Cardiac muscle cell (in vitro differentiated cells and primary cell): ENCODE data around the gene COPE. TPM values are rescaled to one million over a fixed set of nuclear protein-coding genes. Genes with fewer than 3 reads are reported as not detected.

Source experiments
- DNase-seq, 2 donors: peaks; one replicate each; pipeline versions ENCODE4 v3.0.0 to v3.0.0-alpha.2; 2010 to 2017; ENCODE audit warnings: low read depth in 1 of 2, low spot score in 1 of 2
- H3K27ac ChIP-seq: fragments of 200-600 bp; sonication (generic); 2 replicates; pipeline ENCODE4 v1.5.1; 2016
- H3K27me3 ChIP-seq: fragments of 200-600 bp; sonication (generic); 2 replicates; pipeline ENCODE4 v1.6.0; 2016; ENCODE audit warnings: control low read depth
- H3K36me3 ChIP-seq: fragments of 200-600 bp; sonication (generic); 2 replicates; pipeline ENCODE4 v1.5.1; 2016; ENCODE audit warnings: control low read depth
- H3K4me1 ChIP-seq: fragments of 200-600 bp; sonication (generic); 2 replicates; pipeline ENCODE4 v1.8.1; 2017; ENCODE audit warnings: low read depth, mild to moderate bottlenecking, mixed run types
- H3K4me3 ChIP-seq: fragments of 200-600 bp; sonication (generic); 2 replicates; pipeline ENCODE4 v1.5.1; 2016; ENCODE audit warnings: mild to moderate bottlenecking
- H3K9me3 ChIP-seq: fragments of 200-600 bp; sonication (generic); 2 replicates; pipeline ENCODE4 v1.5.1; 2017; ENCODE audit warnings: low read depth, mild to moderate bottlenecking, control low read depth
- CTCF ChIP-seq: IDR thresholded peaks from 2 replicates; pipeline ENCODE4 v1.5.1; 2012; ENCODE audit warnings: low read depth, mild to moderate bottlenecking, low read length
- polyA plus RNA-seq: library from polyadenylated mRNA; unstranded; fragments of >200 nt; fragmentation: Nextera tagmentation; extraction: Ambion mirVana; gene quantifications from 2 replicates; pipeline ENCODE4 v1.2.1, GENCODE V29; 2016
- total RNA-seq: library from RNA; depleted of rRNA; stranded (reverse); fragments of >200 nt; gene quantifications from 2 replicates; pipeline ENCODE4 v1.2.3, GENCODE V29; 2016

Gene COPE
- total and polyA plus RNA-seq, 2 experiments from 2014 or later = 306 to 523 TPM

DNA sequence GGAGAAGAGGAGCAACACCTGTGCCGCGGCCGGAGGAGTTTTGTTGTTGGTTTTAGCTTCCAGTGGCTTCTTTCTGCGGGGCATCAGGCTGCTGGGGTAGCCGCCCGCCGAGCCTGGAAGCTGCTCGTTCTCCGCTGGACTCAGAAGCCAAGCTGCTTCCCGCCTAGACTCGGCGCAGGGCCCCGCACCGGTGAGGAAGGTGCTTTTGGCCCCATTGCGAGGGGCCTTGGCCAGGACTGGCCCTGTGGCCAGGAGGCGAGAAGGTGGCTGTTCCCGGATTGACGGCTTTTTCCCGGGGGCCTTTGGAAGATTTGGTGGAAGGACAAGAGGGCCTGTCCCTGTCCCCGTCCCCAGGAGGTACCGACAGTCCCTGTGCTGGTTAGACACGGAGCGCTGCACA, 52.0 kb downstream of the COPE start:
- Histone ChIP-seq H3K27ac (no peak overlapping the region), H3K4me3 (no peak overlapping the region), H3K36me3 (peaks cover 29% of the 10 kb centered on the region), H3K4me1 (peaks cover 5% of the 10 kb centered on the region), H3K9me3 (no peaks in the 10 kb centered on the region), H3K27me3 (no peaks in the 10 kb centered on the region)
- DNase-seq = no peak
- no peak for TF ChIP-seq CTCF

- H3K9me3 ChIP-seq = no peaks in the 10 kb centered on the region
- no peak overlapping the region for H3K4me3 ChIP-seq
- H3K36me3 ChIP-seq = peaks cover 34% of the 10 kb centered on the region
- no peaks in the 10 kb centered on the region for H3K27me3 ChIP-seq
- no peak for DNase-seq
- no peak for TF ChIP-seq CTCF
- peaks cover 5% of the 10 kb centered on the region for H3K4me1 ChIP-seq
- no peak overlapping the region for H3K27ac ChIP-seq
Measured at GRCh38 chr19:18866800-18867123, 52.4 kb downstream of the COPE start.

DNA sequence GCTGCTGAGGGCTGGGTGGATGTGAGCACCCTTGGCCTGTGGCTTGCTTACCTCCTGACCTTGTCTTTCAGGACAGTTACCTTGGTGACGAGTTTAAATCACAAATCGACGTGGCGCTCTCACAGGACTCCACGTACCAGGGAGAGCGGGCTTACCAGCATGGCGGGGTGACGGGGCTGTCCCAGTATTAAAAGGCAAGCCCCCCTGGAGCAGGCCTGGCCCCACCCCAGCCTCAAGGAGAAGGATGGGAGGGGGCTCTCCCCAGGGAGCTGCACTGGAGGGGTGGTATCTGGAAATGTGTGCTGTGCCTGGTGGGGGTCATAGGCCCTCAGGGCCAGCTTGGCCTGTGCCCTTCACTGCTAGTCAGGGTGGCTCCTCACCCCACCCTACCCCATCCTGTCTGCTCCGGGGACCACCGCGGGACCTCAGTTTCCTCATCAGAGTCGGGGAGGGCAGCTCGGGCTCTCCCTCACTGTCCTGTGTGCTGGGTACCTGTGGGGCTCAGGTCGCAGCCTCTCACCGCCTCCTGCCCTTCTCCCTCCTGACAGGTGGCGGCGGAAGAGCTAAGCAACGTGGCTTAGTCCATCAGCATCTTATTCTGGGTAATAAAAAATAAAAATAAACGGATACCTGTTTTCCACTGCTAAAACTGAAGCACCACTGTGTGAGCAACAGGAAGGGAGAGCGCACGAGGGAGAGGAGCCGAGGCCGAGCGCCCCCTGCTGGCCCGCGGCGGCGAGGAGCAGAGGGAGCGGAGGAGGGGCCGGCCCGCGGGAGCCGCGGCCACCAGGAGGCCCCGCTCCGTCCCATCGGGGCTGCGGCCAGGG, 53.0 kb downstream of the COPE start:
- peaks cover 2% of the 10 kb centered on the region for H3K4me1 ChIP-seq
- peaks cover 39% of the 10 kb centered on the region for H3K36me3 ChIP-seq
- no peaks in the 10 kb centered on the region for H3K9me3 ChIP-seq
- no peak overlapping the region for H3K27ac ChIP-seq
- peak; percentile 68 to 82 for DNase-seq
- H3K27me3 ChIP-seq = no peaks in the 10 kb centered on the region
- peak; percentile 99 for TF ChIP-seq CTCF
- H3K4me3 ChIP-seq = no peak overlapping the region

DNA sequence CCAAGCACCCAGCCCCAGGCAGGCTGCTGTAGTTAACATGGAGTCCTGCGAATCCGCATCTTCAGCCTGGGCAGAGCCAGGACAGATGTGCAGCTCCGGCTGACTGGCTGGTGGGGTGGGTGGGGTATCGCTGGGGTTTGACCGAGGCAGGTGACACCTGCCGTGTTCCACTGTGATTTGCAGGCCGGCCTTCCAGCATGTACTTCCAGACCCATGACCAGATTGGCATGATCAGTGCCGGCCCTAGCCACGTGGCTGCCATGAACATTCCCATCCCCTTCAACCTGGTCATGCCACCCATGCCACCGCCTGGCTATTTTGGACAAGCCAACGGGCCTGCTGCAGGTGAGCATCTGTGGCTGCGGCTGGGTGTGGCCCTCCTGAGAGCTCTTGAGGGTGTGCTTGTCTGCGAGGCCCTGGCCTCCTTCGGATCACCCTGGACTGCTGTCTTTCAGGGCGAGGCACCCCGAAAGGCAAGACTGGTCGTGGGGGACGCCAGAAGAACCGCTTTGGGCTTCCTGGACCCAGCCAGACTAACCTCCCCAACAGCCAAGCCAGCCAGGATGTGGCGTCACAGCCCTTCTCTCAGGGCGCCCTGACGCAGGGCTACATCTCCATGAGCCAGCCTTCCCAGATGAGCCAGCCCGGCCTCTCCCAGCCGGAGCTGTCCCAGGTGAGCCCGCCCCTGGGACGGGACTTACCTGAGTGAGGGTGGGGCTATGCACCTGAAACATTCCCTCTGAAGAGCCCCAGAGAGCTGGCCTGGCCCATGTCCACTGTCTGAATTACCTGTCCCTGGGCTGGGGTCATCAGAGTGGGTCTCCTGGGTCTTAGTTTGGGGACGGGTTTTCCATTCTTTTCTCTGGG, 53.8 kb downstream of the COPE start:
- TF ChIP-seq CTCF = no peak
- H3K36me3 ChIP-seq = peaks cover 48% of the 10 kb centered on the region
- no peak overlapping the region for H3K4me3 ChIP-seq
- H3K27me3 ChIP-seq = no peaks in the 10 kb centered on the region
- peaks cover 2% of the 10 kb centered on the region for H3K4me1 ChIP-seq
- H3K9me3 ChIP-seq = no peaks in the 10 kb centered on the region
- DNase-seq = no peak
- no peak overlapping the region for H3K27ac ChIP-seq

- H3K27ac ChIP-seq = no peak overlapping the region
- no peak overlapping the region for H3K4me3 ChIP-seq
- DNase-seq = no peak
- TF ChIP-seq CTCF = no peak
- H3K4me1 ChIP-seq = peaks cover 2% of the 10 kb centered on the region
- H3K36me3 ChIP-seq = peaks cover 60% of the 10 kb centered on the region
- no peaks in the 10 kb centered on the region for H3K27me3 ChIP-seq
- no peaks in the 10 kb centered on the region for H3K9me3 ChIP-seq
Measured at GRCh38 chr19:18863843-18864362, 55.3 kb downstream of the COPE start.
